HG02763 (cell line): ENCODE data around the gene DOLPP1.

Experiments used
- ATAC-seq: cut with Tn5 transposase; IDR thresholded peaks from one replicate; pipeline ENCODE4 v1.9.1; 2021; ENCODE audit warnings: mild to moderate bottlenecking, moderate library complexity; ENCODE audit not compliant: unreplicated experiment

DOLPP1 gene

GRCh38 chr9:129093602-129094386, 12.9 kb downstream of the DOLPP1 start:
- ATAC-seq, result no peak

GRCh38 chr9:129094387-129095169, 13.7 kb downstream of the DOLPP1 start:
- no peak for ATAC-seq

- ATAC-seq, result no peak
Measured at GRCh38 chr9:129095170-129095667, 14.3 kb downstream of the DOLPP1 start.

GRCh38 chr9:129095908-129096307, 15.0 kb downstream of the DOLPP1 start:
- no peak for ATAC-seq

GRCh38 chr9:129097671-129098306, 16.9 kb downstream of the DOLPP1 start:
- no peak for ATAC-seq

GRCh38 chr9:129098328-129098727, 17.4 kb downstream of the DOLPP1 start:
- ATAC-seq, result no peak

GRCh38 chr9:129100383-129101169, 19.7 kb downstream of the DOLPP1 start:
- no peak for ATAC-seq

GRCh38 chr9:129101279-129101678, 20.4 kb downstream of the DOLPP1 start:
- ATAC-seq, result no peak

GRCh38 chr9:129102095-129102525, 21.2 kb downstream of the DOLPP1 start:
- ATAC-seq, result no peak

- no peak for ATAC-seq
Measured at GRCh38 chr9:129102791-129103594, 22.1 kb downstream of the DOLPP1 start.

- no peak for ATAC-seq
Measured at GRCh38 chr9:129103595-129103965, 22.7 kb downstream of the DOLPP1 start.

- no peak for ATAC-seq
Measured at GRCh38 chr9:129104051-129104450, 23.1 kb downstream of the DOLPP1 start.

- ATAC-seq, result no peak
Measured at GRCh38 chr9:129105857-129106694, 25.2 kb downstream of the DOLPP1 start.

GRCh38 chr9:129107651-129108050, 26.7 kb downstream of the DOLPP1 start:
- ATAC-seq, result no peak

GRCh38 chr9:129108083-129108804, 27.3 kb downstream of the DOLPP1 start:
- no peak for ATAC-seq

- ATAC-seq, result no peak
Measured at GRCh38 chr9:129108805-129109536, 28.1 kb downstream of the DOLPP1 start.

GRCh38 chr9:129109537-129109903, 28.6 kb downstream of the DOLPP1 start:
- no peak for ATAC-seq
